ENCODE results near the gene TSPAN14.

Gene TSPAN14

DNA sequence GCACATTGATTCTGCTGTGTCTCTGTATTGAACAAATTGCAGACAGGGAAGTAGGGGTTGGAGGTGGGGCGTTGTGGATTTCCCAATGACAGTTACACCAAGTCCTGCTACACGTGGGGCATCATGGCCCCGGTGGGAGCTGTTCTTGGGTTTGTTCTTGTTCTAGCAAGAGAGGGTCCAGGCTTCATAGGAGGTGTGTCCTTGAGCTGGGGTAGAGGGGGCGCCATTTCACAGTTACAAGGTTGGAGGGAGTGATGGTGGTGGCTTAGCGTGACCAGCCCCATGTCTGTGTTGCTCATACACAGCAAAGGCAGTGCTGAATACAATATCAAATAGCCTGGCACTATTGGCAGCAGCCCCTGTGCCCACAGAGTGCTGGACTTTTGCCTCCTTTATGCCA is 99.3 kb downstream of the TSPAN14 start:
- DNase-seq, result no peak

DNA sequence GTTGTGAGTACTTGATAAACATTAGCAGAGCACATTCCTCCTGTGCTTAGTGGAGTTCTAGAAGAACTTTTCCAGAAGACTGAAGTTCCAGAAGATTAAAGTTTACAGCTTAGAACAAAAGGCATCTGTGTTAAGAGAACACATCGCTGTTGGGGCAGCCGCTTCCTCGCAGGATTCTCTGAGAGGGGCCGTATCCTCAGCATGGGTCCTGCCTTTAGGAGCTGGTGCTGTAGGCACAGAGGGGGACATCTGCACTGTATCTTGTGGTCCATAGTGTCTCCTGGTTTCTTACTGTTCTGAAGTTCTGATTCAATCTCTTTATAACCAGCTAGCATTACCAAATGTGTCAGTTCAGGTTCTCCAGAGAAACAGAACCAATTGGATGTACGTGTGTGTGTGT is 99.9 kb downstream of the TSPAN14 start:
- no peak for DNase-seq

- no peak for DNase-seq
Measured at GRCh38 chr10:80555415-80555814, 101.3 kb downstream of the TSPAN14 start.

- DNase-seq, result no peak
Measured at GRCh38 chr10:80561950-80562349, 107.8 kb downstream of the TSPAN14 start.

- no peak for DNase-seq
Measured at GRCh38 chr10:80567292-80567691, 113.2 kb downstream of the TSPAN14 start.

DNA sequence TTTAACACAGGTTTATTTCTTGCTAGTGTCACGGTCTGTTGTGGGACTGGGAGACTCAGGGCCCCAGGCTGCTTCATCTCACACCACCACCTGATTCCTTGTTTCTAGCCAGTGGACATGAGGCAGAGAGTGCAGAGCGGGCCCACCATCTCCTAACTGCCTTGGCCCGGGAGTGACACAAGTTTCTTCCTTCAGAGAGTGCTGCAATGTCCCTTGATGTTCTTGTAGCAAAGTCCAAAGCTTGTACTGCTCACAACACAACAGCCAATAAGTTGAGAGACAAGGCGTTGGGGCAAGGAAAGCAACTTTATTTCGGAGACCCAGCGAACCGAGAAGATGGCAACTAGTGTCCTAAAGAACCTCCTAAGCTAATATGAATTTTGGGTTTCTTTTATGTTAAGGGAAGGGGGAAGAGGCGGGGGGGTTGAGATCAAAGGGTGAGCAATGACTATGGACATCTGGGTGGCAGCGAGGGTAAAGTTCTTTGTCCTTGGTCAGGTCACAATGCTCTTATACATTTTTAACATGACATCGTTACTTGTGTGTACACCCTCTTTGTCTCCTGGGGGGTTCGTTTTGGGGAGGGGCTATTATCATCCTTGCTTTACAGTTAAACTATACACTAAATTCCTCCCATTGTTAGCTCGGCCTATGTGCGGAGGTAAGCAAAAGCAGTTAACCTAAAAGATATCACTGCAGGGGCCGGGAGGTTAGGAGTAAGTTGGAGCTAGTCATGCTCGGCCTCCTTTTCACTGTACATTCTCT is 115.2 kb downstream of the TSPAN14 start:
- no peak for DNase-seq

- no peak for DNase-seq
Measured at GRCh38 chr10:80571352-80571751, 117.2 kb downstream of the TSPAN14 start.

- DNase-seq, result no peak
Measured at GRCh38 chr10:80579181-80579763, 125.2 kb downstream of the TSPAN14 start.

GRCh38 chr10:80579849-80580637 is 125.9 kb downstream of the TSPAN14 start:
- DNase-seq, result no peak

- no peak for DNase-seq
Measured at GRCh38 chr10:80580638-80581468, 126.7 kb downstream of the TSPAN14 start.

DNA sequence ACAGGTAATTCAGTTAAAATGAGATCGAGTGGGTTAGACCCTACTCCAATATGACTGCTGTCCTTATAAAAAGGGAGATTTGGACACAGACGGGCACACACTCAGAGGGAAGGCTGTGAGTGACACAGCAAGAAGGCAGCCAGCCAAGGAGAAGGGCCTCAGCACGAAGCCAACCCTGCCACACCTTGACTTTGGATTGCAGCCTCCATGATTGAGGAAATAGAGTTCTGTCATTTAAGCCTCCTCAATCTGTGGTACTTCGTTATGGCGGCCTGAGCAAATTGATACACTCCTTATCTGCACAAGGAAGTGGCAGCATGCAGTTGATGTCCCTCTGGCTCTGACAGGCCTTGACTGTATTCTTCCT is 127.3 kb downstream of the TSPAN14 start:
- no peak for DNase-seq

- DNase-seq, result no peak
Measured at GRCh38 chr10:80582286-80582960, 128.3 kb downstream of the TSPAN14 start.

Measured in activated CD4-positive, alpha-beta T cell treated with anti-CD3 and anti-CD28 coated beads, Interleukin-2, amount 50 U/mL, for 4 hours (primary cell).